Hindlimb muscle (tissue), 1 donor: ENCODE data around the gene FREM2. TPM values are rescaled to one million over a fixed set of nuclear protein-coding genes. Genes with fewer than 3 reads are reported as not detected.
A peak's percentile ranks its signal among the peaks of the same experiment; 100 is the strongest.

Source experiments
- DNase-seq: peaks from one replicate; pipeline ENCODE4 v3.0.0-alpha.2; 2013
- polyA plus RNA-seq: library from polyadenylated mRNA; unstranded; fragments of 120-200 nt; gene quantifications from one replicate; pipeline ENCODE4 v1.2.1, GENCODE V29; 2013; ENCODE audit not compliant: insufficient read length

The FREM2 gene
- polyA plus RNA-seq, 1 donor: 5.5 TPM

DNA sequence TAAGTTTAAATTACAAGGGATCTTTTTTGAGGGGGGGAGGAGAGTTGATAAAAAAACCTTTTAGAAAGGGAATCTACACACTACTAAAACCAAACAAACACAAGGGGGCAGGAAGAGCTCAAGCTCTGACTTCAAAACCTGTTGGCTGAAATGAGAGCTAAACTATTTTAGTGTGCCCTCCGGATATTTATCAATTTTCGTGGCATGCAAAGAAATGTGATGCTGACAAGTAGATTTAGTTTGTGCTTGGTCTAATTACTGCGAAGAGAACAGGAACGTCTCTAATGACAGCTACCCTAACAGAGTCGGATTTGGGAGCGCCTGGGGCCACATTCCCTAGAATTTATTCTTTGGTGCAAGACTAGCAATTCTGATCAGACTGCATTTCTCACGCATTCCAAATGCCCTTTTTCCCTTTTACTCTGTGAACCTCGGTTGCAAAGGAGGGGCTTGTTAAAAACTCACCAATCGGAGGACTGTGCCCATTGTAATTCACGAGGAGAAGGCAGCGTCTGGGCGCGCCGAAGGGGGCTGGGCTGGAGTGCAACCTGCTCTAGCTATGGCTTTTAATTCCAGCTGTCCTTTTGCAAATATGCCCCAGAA lies 802 bp upstream of the FREM2 start:
- no peak for DNase-seq

DNA sequence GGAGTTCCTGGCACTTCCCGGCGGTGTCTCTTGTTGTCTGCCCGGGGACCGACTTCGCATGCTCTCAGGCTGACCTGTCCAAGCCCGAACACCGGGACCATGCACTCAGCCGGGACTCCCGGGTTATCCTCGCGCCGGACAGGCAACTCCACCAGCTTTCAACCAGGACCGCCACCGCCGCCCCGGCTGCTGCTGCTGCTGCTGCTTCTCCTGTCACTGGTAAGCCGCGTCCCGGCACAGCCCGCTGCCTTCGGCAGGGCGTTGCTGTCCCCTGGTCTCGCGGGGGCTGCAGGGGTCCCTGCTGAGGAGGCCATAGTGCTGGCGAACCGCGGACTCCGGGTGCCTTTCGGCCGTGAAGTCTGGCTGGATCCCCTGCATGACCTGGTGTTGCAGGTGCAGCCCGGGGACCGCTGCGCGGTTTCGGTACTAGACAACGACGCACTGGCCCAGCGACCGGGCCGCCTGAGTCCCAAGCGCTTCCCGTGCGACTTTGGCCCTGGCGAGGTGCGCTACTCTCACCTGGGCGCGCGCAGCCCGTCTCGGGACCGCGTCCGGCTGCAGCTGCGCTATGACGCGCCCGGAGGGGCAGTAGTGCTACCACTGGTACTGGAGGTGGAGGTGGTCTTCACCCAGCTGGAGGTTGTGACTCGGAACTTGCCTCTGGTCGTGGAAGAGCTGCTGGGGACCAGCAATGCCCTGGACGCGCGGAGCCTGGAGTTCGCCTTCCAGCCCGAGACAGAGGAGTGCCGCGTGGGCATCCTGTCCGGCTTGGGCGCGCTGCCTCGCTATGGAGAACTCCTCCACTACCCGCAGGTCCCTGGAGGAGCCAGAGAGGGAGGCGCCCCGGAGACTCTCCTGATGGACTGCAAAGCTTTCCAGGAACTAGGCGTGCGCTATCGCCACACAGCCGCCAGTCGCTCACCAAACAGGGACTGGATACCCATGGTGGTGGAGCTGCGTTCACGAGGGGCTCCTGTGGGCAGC lies 661 bp downstream of the FREM2 start:
- DNase-seq: no peak

DNA sequence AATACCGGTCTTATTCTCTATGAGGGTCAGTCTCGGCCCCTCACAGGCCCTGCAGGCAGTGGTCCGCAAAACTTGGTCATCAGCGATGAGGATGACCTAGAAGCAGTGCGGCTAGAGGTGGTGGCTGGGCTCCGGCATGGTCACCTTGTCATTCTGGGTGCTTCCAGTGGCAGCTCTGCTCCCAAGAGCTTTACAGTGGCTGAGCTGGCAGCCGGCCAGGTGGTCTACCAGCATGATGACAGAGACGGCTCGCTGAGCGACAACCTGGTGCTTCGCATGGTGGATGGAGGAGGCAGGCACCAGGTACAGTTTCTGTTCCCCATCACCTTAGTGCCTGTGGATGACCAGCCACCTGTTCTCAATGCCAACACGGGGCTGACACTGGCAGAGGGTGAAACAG lies 1.8 kb downstream of the FREM2 start:
- DNase-seq: no peak

DNA sequence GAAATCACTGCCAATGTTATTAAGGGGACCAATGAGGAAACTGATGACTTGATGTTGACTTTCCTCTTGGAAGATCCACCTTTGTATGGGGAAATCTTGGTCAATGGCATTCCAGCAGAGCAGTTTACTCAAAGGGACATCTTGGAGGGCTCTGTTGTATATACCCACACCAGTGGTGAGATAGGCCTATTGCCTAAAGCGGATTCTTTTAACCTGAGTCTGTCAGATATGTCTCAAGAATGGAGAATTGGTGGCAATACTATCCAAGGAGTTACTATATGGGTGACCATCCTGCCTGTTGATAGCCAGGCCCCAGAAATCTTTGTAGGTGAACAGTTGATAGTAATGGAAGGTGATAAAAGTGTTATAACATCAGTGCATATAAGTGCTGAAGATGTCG lies 3.4 kb downstream of the FREM2 start:
- no peak for DNase-seq

DNA sequence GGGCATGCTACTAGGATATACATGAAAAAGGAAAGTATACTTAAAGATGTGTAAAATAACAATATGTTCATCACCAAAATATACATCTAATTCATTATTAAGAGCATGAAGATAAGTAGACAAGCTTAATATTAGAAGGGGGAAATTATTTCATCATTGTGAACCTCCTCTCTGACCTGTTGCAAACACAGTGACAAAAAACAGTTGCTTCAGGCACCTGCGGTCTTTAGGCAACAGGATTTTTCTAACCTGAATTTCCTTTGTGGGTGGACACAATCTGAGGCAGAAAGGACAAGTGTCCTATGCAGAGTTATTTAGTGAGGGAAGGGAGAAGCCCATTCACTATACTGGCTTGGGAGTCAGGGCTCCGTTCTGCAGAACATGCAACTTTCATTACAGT lies 6.3 kb downstream of the FREM2 start:
- DNase-seq: no peak

DNA sequence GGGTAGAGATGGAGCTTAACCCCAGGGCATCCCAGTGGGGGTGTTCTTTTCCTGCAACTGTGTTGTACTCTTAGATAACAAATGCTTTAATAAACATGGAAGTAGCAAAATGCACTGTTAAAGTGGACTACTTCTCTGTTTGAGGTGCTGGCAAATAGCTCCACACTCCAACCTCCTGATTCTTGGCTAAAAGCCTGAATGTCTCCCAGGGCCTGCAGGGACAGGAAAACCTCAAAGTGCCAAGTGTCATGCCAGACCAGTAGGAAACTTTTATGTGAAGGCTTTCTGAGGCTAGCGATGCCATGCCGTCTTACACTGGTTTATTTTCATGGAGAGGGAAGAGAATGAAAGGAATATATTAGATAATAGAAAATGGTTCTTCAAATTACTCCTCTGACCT lies 6.8 kb downstream of the FREM2 start:
- no peak for DNase-seq

DNA sequence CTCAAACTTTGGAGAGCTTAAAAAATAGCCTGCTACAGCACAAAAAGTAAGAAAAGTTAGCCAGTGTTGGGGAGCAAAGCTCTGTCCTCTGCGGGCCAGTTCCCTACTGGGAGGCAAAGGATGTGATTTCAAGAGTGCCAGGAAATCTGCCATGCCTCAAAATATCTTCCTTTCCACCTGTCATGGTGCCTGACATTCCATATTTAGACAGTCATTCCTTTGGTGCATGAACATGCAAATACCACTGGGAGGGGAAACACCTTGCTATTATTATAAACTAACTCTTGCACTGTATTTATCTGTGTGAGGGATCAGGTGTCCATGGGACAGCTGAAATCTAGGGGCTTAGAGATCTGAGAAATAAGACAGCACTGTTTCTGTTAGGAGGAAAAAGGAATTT lies 10.3 kb downstream of the FREM2 start:
- no peak for DNase-seq

DNA sequence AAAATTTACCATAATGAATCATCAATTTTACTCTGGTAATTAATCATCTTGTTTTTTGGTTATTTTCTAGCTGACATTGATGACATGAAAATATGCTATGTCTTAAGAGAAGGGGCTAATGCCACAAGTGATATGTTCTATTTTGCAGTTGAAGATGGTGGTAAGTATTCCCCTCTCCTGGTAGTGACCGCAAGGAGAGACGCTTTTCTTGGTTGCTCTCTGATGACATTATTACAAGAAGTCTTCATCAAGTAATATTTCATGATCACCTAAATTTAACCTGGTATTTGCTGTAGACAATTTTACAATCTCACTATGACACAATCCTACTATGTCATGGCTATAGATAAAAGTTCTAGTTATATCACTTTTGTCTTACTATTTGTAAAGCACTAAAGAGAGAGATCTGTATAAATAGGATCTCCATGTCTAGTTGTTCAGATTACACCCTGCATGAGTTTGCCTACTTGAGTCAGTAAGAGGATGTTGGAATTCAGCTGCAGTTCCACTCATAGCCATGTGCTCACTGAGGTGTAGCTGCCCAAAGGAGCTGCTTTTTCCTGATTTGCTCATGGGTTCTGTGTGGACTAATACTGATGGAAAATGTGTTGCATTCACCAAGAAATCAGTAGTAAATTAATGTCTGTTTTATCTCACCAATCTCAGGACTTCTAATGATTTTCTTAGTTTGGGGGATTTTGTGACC lies 10.9 kb downstream of the FREM2 start:
- DNase-seq: no peak

DNA sequence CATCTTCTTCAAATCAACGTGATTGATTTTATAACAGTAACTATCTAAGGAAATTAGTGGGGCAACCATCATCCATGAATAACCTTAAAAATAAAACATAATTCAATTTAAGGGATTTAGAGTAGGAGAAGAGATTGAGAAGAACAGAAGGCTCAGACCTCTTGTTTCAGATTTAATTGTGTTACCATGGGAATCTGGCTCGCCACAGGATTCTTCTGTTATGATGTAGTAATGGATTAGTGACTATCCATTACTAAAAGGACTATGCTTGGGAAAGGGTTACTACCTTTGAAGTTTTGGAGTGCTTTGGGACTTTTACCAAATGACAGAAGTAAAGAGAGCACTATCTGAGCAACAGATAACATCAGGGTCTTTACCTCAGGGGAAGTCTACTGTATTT lies 13.2 kb downstream of the FREM2 start:
- DNase-seq: no peak

DNA sequence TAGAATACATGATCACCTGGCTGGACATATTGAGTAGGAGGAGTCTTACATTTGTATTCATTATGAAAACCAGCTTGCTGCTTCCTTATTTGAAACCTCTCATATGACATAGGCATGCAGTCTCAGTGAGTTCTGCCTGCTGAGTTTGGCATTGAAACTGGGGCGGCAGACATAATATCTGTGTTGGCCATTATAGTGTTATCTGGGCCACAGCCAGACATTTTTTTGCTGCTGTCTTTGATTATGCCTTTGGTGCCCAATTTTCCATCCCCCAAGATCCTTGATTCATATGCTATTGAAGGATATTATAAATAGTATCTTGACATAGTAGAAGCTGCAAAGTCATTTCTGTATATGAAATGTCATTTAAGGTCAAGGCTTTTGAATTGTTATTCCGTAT lies 15.8 kb downstream of the FREM2 start:
- DNase-seq: no peak

DNA sequence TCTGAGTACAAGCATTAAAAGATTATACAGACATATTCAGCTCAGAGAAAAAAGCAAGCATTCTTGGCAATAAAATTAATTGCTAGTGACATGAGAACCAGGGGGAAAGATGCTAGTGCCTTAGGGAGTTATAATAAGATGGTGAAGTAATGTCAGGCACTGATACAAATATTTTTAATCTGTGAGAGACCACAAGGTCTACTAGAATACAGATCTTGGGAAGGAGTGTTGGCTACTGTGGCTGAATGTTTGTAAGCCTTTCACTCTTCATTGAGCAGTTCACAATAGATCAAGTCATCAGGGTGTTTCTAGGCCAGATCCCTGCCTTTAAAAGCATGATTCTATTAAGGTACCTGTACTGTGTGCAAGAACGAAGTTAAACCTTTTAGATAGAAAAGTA lies 16.4 kb downstream of the FREM2 start:
- DNase-seq: no peak

DNA sequence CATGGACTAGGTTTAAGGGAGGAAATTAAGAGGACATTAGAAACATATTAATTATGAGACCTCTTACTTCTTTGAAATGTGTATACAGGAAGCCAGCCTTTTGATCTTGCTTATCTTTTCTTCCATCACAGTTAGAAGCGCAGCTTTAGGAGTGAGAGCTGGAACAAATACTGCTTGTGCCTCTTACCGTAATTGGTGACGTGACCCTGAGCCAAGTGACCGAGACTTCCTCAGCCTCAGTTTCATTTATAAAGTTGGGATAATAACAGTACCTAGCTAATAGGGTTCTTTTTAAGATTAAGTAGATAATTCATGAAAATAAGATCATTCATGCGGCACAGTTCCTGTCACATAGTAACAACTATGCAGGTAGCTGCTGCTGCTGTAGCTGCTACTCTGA lies 18.5 kb downstream of the FREM2 start:
- no peak for DNase-seq

DNA sequence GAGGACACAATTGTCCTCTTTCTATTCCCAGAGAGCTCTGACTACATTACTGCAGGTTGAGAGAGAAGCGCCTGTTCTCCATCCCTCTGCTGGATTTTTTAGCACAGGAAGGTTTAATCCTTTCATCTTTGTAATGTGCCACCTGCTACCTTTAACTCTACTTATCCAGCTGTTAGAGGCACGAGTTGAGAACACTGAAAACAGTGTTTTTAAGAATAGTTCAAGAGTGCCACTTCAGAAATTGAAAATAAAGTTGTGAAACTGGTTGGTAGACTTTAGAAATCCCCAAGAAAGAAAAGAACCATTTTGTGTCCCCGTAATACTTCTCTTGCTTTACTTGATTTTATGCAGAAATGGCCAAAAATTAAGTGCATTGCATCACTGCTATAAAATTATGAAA lies 20.6 kb downstream of the FREM2 start:
- DNase-seq: no peak

DNA sequence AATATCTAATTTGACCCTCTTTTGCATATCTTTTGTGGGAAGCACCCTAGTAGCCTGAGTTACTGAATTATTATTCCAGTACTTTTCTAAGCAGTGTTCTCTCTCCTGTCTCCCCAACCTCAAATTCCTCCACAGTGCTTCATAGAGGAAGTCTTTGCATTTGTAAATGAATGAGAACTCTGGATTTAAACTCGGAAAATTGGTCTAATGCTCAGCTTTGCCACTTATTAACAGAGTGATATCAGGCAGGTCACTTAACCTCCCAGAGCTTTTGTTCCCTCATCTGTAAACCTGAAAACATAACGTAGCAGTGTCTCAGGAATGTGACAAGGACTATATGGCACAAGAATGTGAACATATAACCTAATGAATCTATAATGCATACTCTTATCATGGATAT lies 26.2 kb downstream of the FREM2 start:
- DNase-seq: no peak

DNA sequence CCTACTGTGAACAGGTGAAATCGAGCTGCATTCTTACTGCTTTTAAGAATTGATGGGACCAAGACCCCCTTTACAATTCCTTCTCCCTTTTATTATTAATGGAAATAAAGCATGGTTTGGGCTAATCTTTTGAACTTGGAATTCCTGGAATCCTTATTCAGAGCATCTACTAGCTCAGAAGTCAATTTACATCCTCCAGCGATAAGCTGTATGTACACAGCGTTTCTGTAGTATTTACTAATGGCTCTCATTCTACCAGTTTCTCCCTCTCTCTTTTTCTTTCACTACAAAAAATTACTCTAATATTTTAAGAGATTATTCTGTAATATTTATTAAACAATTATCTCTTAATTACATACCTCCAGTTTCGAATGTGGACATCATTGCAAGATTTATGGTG lies 31.5 kb downstream of the FREM2 start:
- no peak for DNase-seq

DNA sequence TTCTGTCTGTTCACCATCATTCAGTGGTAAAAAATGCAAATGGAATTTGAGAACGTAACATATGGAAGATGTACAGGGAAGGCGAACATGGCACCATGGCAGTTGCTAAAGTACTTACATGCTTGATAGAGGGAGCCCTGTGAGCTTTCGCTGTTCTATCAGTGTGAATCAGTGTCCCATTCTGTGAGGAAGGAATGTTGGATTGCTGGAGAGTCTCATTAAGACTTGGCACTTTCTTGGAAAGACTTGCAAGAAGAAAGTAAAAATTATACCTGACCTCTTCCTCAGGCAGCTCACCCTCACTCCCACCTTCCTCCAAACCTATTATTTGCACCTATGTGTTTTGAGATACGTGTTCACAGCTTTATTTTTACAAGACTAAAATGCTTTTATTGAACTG lies 43.5 kb downstream of the FREM2 start:
- DNase-seq: no peak

DNA sequence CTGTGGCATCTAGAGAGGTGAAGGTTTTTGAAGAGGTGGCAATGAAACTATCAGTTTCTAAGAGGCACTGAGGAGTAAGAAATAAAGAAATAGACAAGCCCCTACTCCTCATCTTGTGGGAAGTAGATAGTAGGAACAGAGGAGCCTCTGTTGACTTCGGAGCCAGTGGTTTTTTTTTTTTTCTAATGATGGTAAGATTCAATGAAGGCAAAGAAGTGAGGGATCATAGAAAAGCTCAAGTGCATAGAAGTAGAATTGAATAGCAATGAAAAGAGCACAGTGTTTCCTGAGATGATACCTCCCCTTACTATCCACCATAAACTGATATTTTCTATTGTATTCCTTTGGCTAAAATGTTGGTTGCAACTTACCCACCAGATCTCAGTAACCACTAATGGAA lies 46.3 kb downstream of the FREM2 start:
- no peak for DNase-seq

DNA sequence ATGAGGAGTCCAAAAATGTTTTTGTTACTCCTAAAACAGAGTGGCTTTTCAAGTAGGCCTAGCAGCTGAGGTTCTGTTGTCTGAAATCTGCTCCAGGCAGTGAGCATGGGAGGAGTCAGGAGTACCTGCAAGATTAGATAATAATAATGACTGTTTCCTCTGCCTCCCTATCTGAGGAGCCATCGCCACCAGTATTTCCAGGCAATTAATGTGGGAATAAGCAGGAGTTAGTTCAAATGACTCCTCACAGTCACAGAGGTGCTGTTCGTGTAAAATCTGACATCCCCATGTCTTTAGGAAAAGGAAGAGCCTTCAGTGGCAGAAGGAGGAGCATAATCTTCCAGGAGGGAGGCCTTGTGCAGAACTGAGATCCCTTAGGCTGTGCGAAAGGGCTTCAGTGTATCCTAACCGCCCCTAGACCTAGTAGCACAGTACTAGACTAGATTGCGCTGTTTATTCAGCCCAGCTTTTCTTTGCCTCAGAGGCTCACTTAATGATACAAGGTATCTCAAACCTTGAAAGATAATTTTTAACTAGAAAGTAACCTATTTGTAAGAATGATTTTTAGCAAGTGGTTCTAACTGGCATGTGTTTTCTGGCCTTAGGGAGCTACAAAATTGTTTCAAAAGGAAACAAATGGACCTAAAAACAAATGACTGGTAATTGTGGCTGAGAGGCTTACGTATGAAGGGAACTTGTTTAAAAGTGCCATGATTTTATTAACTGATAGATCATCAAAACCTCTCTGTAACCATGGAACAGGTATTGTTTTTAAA lies 49.0 kb downstream of the FREM2 start:
- no peak for DNase-seq

DNA sequence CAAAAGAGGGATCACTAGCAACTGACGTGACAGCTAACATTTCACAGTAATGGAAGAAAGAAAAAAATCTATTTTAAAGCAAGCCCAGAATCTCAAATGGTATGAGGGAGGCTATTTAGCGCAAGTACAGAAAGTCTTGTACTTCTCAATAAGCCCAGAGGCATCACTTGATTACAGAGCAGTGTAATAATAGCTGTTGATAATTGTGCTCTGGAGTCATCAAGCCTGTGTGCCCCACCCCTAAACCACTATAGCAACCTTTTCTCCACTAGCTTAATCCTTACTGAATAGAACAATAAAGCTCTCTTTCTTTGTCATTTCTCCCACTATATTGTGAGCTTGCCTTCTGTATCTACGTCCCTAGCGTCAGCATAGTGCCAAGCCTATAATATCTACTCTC lies 56.6 kb downstream of the FREM2 start:
- DNase-seq: no peak

DNA sequence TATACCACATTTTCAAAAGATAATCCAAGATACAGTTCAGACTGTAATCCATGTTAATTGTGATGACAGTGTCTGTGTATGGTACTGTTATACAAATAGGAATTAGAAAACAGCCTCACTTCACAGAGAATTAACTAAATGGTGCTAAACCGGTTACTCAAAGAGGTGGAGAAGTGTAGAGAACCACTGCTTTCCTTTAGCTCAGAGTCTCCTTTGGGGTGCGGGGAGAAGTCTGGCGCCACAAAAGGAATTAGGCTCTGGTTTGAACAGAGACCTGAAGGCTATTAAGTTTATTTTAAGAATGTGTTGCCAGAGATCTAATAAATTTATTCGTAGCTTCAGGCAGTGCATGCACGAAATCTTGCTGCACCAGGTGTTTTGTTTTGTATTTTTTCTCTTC lies 65.8 kb downstream of the FREM2 start:
- DNase-seq: no peak

DNA sequence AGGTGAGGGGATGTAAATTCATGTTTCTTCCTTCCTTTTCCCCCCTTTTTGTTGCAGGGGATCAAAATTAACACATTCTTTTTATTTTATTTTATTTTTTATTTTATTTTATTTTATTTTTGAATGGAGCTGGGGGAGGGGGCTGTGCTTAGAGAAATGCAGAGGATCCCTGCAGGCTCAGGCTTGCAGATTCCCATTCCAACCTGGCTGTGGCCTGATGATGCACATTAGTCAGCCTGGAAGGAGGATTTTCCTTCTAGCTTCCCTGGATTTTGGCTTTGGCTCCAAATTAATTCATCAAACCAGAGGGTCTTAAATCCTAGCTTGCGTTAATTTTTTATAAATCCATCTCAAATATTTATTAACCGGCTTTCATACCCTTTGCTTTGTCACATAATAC lies 67.0 kb downstream of the FREM2 start:
- no peak for DNase-seq

DNA sequence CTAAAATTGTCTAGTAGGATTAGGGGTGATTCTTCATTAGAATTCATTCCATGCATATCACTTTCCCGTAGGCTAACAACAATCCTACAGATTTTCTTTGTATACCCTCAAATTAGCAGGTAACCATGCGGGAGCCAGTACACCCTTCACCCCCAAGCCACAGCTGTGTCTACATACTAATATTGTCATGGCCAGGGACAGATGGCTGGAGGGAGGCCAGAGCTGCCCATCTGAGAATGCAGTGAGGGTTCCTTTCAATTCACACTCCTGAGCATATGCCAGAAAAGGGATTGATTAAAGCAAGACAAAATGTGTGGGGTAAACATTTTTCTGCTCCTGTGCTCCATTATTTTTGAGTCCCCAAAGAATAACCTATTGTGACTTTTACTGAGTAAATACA lies 68.9 kb downstream of the FREM2 start:
- peak; percentile 4 for DNase-seq

DNA sequence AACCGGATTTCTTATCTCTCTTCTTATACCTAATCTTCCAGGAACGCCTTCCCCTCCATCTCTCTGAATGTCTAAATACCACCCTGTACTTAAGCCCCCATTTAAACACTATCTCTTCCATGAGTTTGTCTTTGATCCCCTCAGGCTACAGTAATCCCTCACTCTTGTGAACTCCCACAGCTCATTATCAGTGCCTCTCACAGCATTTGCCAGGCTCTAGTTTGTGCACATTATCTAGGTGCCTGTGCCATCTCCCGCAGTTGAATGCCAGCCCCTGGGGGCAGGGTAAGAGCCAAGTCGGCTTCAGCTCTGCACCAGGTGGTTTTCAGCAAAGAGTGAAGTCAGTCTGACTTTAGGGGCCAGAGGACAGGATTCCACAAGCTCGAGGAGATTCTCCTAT lies 71.4 kb downstream of the FREM2 start:
- DNase-seq: no peak
